Fibroblast of villous mesenchyme (primary cell): ENCODE data around the gene ZFP36. TPM values are rescaled to one million over a fixed set of nuclear protein-coding genes. Genes with fewer than 3 reads are reported as not detected.
"Not testable (repeated sequence)": the region's sequence is repeated elsewhere in the genome, so short reads cannot be mapped to it uniquely, and the experiment has no call there.

Experiments used
- DNase-seq: peaks from one replicate; pipeline ENCODE4 v3.0.0-alpha.2; 2010; ENCODE audit warnings: low read depth
- H3K4me3 ChIP-seq: 2 replicates; pipeline ENCODE4 v1.5.1; 2011; ENCODE audit warnings: low read depth, mild to moderate bottlenecking, low read length
- small RNA-seq: library from RNA; depleted of rRNA; stranded (forward); fragments of <200 nt; gene quantifications from one replicate; pipeline ENCODE3, GENCODE V24; 2012
- total RNA-seq: library from RNA; depleted of rRNA; stranded (reverse); fragments of >200 nt; gene quantifications from 2 replicates; pipeline ENCODE4 v1.2.3, GENCODE V29; 2012
- TF ChIP-seq, protein P1 (sequence below): IDR thresholded peaks from 2 replicates; pipeline ENCODE4 v1.5.1; 2012; ENCODE audit warnings: low read depth, mild to moderate bottlenecking, low read length; ENCODE audit not compliant: insufficient read depth

The ZFP36 gene
- total RNA-seq, 1 donor, result 8.6 TPM

GRCh38 chr19:39449116-39449797, 42.6 kb downstream of the ZFP36 start:
- TF ChIP-seq, protein P1, sequence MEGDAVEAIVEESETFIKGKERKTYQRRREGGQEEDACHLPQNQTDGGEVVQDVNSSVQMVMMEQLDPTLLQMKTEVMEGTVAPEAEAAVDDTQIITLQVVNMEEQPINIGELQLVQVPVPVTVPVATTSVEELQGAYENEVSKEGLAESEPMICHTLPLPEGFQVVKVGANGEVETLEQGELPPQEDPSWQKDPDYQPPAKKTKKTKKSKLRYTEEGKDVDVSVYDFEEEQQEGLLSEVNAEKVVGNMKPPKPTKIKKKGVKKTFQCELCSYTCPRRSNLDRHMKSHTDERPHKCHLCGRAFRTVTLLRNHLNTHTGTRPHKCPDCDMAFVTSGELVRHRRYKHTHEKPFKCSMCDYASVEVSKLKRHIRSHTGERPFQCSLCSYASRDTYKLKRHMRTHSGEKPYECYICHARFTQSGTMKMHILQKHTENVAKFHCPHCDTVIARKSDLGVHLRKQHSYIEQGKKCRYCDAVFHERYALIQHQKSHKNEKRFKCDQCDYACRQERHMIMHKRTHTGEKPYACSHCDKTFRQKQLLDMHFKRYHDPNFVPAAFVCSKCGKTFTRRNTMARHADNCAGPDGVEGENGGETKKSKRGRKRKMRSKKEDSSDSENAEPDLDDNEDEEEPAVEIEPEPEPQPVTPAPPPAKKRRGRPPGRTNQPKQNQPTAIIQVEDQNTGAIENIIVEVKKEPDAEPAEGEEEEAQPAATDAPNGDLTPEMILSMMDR, result no peak
- no peak overlapping the region for H3K4me3 ChIP-seq
- no peak for DNase-seq

- H3K4me3 ChIP-seq, DNase-seq: not testable (repeated sequence)
Observed at GRCh38 chr19:39451257-39451656, 44.6 kb downstream of the ZFP36 start.

Small RNAs within 50 kb of the gene (small RNA-seq; reads per million reads assigned to genes)
- gene MIR4530 (not detected), gene RN7SL566P (not detected)

Other genes starting within 250 kb of the ZFP36 start
- not detected in 2 replicates for gene NCCRP1, start 209.9 kb upstream of the ZFP36 start, total RNA-seq
- gene SYCN, start 202.6 kb upstream of the ZFP36 start, total RNA-seq, result not detected in 2 replicates
- gene IFNL3, start 161.8 kb upstream of the ZFP36 start, total RNA-seq, result not detected in 2 replicates
- gene IFNL4, start 158.0 kb upstream of the ZFP36 start, total RNA-seq, result not detected in 2 replicates
- gene IFNL2, start 138.5 kb upstream of the ZFP36 start, total RNA-seq, result not detected in 2 replicates
- not detected in 2 replicates for gene IFNL1, start 110.4 kb upstream of the ZFP36 start, total RNA-seq
- gene LRFN1, start 86.0 kb upstream of the ZFP36 start, total RNA-seq, result under 0.01 TPM in 1 of 2 replicates, not detected in the other
- gene GMFG, start 70.8 kb upstream of the ZFP36 start, total RNA-seq, result 0.86 and 1.6 TPM in 2 replicates
- gene SAMD4B, start 64.4 kb upstream of the ZFP36 start, total RNA-seq, result 38.0 and 45.7 TPM in 2 replicates
- gene PAF1, start 15.7 kb upstream of the ZFP36 start, total RNA-seq, result 29.6 and 33.2 TPM in 2 replicates
- 22.0 and 22.2 TPM in 2 replicates for gene MED29, start 15.5 kb upstream of the ZFP36 start, total RNA-seq
- 25.0 and 39.3 TPM in 2 replicates for gene PLEKHG2, start 5.8 kb downstream of the ZFP36 start, total RNA-seq
- gene RPS16, start 29.1 kb downstream of the ZFP36 start, total RNA-seq, result 43.2 and 48.3 TPM in 2 replicates
- gene SUPT5H, start 38.7 kb downstream of the ZFP36 start, total RNA-seq, result 71.8 and 80.7 TPM in 2 replicates
- 48.8 and 49.6 TPM in 2 replicates for gene TIMM50, start 74.0 kb downstream of the ZFP36 start, total RNA-seq
- under 0.01 and 0.43 TPM in 2 replicates for gene DLL3, start 92.1 kb downstream of the ZFP36 start, total RNA-seq
- not detected in 2 replicates for gene SELENOV, start 108.3 kb downstream of the ZFP36 start, total RNA-seq
- 4.3 and 4.5 TPM in 2 replicates for gene EID2B, start 126.0 kb downstream of the ZFP36 start, total RNA-seq
- 8.4 and 10.8 TPM in 2 replicates for gene EID2, start 133.3 kb downstream of the ZFP36 start, total RNA-seq
- not detected in 2 replicates for gene LGALS13, start 195.7 kb downstream of the ZFP36 start, total RNA-seq
- not detected in 2 replicates for gene LGALS16, start 249.1 kb downstream of the ZFP36 start, total RNA-seq